Tibial artery (tissue), 4 donors: ENCODE results near the gene COL8A2.
A peak's percentile ranks its signal among the peaks of the same experiment; 100 is the strongest.

Experiments
- DNase-seq, 2 donors: peaks; one replicate each; pipeline ENCODE4 v3.0.0-alpha.2; 2019
- H3K27ac ChIP-seq, 2 donors: fragments of 200-600 bp; sonication (generic) in 1 of 2; 1 replicate in 1 of 2; 2 replicates in 1 of 2; pipeline ENCODE4 v1.5.1; 2018 to 2019; ENCODE audit warnings: mild to moderate bottlenecking in 1 of 2
- H3K27me3 ChIP-seq, 2 donors: fragments of 200-600 bp; sonication (generic) in 1 of 2; one replicate each; pipeline versions ENCODE4 v1.5.1 to v1.6.0; 2016 to 2019
- H3K36me3 ChIP-seq, 3 donors: fragments of 200-600 bp; sonication (generic) in 2 of 3; one replicate each; pipeline ENCODE4 v1.5.1; 2016 to 2019; ENCODE audit warnings: mild to moderate bottlenecking in 2 of 3
- H3K4me1 ChIP-seq, 4 donors: fragments of 200-600 bp; sonication (generic) in 2 of 4; 1 replicate in 3 of 4; 2 replicates in 1 of 4; pipeline ENCODE4 v1.5.1; 2016 to 2019
- H3K4me3 ChIP-seq, 2 donors: fragments of 200-600 bp; sonication (generic) in 1 of 2; 1 replicate in 1 of 2; 2 replicates in 1 of 2; pipeline ENCODE4 v1.5.1; 2018 to 2019; ENCODE audit warnings: mild to moderate bottlenecking in 2 of 2
- H3K9me3 ChIP-seq, 3 donors: fragments of 200-600 bp; sonication (generic) in 1 of 3; one replicate each; pipeline ENCODE4 v1.5.1; 2016 to 2019
- intact Hi-C: fragments of 100-400 bp; cut with DNase I; formaldehyde crosslinking; loops from one replicate; pipeline ENCODE4 v1.15.0; 2023; ENCODE audit warnings: low total_unique reads
- TF ChIP-seq, protein P1 (sequence below), 2 experiments: fragments of 200-600 bp in 1 of 2; fragments of 450-650 bp in 1 of 2; IDR thresholded peaks; one replicate each; pipeline ENCODE4 v1.5.1; 2017 to 2019; ENCODE audit warnings: antibody characterized with exemption in 2 of 2, mild to moderate bottlenecking in 1 of 2, moderate library complexity in 1 of 2

The COL8A2 gene

DNA sequence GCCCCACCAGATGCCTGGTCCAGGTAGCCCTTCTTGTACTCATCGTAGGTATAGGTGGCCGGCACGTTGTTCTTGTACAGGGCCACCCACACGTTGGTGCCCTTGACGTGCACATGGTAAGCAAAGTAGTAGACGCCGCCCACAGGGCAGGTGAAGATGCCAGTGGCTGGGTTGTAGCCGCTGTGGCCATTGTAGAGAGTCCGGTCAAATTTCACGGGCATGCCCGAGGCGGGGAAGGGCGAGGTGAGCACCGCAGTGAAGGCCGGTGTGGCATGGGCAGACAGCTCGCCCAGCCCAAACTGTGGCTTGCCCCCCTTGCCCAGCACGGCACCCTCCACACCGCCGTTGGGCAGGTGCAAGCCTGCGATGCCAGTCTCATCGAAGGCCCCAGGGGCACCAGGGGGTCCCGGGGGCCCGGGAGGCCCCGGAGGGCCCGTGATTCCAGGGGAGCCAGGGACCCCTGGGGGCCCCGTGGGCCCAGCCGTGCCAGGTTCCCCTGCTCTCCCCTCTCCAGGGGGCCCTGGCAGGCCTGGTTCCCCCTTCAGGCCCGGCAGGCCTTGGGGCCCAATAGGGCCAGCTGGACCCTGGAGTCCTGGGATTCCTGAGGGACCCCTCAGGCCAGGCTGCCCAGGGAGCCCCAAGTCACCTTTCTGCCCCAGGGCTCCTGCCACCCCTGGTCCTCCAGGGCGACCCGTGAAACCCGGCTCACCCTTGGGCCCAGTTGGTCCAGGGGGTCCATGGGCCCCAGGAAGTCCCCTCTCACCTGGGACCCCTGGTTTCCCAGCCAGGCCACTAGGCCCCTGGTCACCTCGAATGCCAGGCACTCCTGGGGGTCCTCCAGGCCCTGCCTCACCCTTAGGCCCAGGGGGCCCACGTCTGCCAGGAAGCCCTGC is 27.1 kb downstream of the COL8A2 start:
- Histone ChIP-seq H3K27me3 (no peaks in the 10 kb centered on the region), H3K4me3 (no peak overlapping the region), H3K9me3 (no peaks in the 10 kb centered on the region), H3K36me3 (peaks cover 15 to 55% (median 21%) of the 10 kb centered on the region in 3 donors), H3K4me1 (peaks cover 0 to 33% (median 15%) of the 10 kb centered on the region in 4 donors), H3K27ac (peak overlapping the region in 1 of 2 donors; percentile 65)
- intact Hi-C loops = loop anchor here (5.0 kb wide), 2 partner anchors 94 to 189 kb away; no protein-coding TSS in a partner anchor
- DNase-seq = no peak
- TF ChIP-seq, protein P1, sequence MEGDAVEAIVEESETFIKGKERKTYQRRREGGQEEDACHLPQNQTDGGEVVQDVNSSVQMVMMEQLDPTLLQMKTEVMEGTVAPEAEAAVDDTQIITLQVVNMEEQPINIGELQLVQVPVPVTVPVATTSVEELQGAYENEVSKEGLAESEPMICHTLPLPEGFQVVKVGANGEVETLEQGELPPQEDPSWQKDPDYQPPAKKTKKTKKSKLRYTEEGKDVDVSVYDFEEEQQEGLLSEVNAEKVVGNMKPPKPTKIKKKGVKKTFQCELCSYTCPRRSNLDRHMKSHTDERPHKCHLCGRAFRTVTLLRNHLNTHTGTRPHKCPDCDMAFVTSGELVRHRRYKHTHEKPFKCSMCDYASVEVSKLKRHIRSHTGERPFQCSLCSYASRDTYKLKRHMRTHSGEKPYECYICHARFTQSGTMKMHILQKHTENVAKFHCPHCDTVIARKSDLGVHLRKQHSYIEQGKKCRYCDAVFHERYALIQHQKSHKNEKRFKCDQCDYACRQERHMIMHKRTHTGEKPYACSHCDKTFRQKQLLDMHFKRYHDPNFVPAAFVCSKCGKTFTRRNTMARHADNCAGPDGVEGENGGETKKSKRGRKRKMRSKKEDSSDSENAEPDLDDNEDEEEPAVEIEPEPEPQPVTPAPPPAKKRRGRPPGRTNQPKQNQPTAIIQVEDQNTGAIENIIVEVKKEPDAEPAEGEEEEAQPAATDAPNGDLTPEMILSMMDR (IDR thresholded peaks at IDR 0.05) = no peak

DNA sequence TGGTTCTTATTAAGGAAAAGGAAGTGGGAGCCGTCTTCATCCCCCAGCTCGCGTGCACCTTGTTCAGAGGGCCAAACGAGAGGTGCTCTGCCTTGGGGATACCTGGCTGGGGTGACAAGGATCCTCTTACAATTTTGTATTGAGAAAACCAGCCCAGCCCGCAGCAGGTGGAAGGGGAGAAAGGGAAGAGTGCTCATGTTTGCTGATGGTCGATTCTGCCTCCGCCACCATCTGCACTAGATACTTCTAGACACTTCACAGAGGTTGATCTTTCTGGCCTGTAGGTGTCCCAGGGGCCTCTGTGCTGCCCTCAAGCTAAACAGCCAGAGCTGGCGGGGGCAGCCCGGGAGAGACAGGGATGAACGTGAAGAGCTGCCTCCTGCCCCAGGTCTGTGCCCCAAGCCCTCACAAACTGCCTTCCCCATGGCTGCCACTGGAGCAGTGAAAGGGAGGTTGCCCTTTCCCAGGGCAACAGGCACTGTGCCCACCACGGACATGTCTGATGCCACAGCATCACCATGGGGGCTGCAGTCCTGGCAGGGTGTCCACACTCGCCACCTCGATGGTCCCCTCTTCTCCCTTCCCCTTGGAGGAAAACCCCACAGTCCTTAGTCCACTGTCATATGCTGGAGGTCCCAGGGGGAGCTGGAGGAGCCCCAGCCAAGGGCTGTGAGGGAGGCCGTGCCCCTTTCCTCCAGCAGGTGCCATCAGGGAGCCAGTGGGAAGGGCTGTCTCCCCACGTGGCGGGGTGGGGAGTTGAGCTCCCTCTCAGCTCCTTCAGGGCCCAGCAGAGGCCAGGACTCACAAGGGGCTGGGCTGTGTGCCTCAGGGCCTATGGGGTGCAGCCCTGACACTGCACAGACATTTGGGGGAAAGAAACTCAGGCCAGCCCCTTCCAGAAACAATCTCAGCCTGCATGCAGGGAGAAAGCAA is 28.3 kb downstream of the COL8A2 start:
- Histone ChIP-seq H3K4me3 (no peak overlapping the region), H3K36me3 (peaks cover 27 to 67% (median 33%) of the 10 kb centered on the region in 3 donors), H3K27me3 (no peaks in the 10 kb centered on the region), H3K27ac (peak overlapping the region in 1 of 2 donors; percentile 24), H3K4me1 (peaks cover 0 to 34% (median 17%) of the 10 kb centered on the region in 4 donors), H3K9me3 (no peaks in the 10 kb centered on the region)
- intact Hi-C loops = loop anchor here (5.0 kb wide), 2 partner anchors 96 to 191 kb away; no protein-coding TSS in a partner anchor
- no peak for DNase-seq
- TF ChIP-seq, protein P1 (IDR thresholded peaks at IDR 0.05) = peak in 1 of 2 experiments; percentile 5

DNA sequence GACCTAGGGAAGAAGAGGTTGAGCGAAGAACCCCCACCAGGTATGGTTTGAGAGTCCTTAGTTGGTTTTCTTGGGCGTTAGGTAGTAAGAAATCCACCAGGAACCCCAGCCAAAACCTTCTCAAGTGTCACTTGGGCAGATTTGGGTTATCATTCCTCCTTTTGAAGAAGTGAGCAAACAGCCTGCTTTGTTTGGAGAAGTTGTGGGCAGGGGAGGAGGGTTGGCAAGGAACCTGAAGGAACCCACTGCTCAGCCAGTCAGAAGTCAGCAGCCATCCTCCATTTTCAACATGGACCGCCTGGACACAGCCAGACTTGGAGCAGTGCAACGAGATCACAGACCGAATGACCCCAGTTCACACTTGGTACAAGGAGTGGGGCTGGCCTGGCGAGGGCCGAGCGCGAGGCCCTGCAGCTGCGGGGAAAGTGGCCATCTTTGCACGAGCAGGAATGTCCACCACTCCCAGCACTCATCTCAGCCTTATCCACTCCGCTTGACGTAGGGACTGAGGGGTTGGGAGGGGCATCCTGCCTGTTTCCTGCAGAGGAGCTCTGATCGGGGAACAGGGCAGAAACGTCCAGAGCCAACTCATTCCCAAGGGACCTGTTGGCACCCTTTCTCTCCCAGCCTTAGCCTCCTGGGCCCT is 29.1 kb downstream of the COL8A2 start:
- H3K4me3 ChIP-seq = no peak overlapping the region

DNA sequence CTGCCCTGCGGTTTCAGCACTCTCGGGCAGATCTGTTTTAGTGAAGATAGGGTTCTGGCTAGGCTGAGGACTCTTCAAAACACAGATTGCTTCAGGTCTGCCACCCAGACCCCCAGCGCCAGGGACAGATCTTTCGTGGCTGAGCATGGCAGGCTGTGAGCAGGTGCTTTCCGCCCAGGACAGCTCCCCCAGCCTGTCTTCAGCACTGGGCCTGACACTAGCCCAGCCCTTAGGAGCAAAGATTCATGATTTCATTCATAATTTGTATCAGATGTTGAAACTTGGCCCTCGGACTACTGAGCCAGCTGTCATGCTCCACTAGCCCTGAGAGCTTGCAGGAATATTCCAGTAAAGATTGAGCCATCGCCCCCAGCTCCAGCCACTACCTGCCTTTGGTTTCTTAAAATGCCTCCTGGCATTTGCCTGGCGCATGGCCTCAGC is 30.4 kb downstream of the COL8A2 start:
- peak in 1 of 2 donors; percentile 41 for DNase-seq
- H3K36me3 ChIP-seq = peaks cover 31 to 82% (median 42%) of the 10 kb centered on the region in 3 donors
- no peak overlapping the region for H3K4me3 ChIP-seq
- H3K27me3 ChIP-seq = no peaks in the 10 kb centered on the region
- peak overlapping the region in 1 of 2 donors; percentile 8 for H3K27ac ChIP-seq
- no peaks in the 10 kb centered on the region for H3K9me3 ChIP-seq
- intact Hi-C loops = loop anchor here (5.0 kb wide), 2 partner anchors 98 to 193 kb away; no protein-coding TSS in a partner anchor
- TF ChIP-seq, protein P1 (IDR thresholded peaks at IDR 0.05) = no peak
- peaks cover 0 to 39% (median 24%) of the 10 kb centered on the region in 4 donors for H3K4me1 ChIP-seq

More for the DNA sequence above, 29.1 kb downstream of the COL8A2 start:
- H3K4me1 ChIP-seq = peaks cover 0 to 39% (median 23%) of the 10 kb centered on the region in 4 donors
- peak overlapping the region in 1 of 2 donors; percentile 24 for H3K27ac ChIP-seq
- H3K36me3 ChIP-seq = peaks cover 31 to 75% (median 42%) of the 10 kb centered on the region in 3 donors
- H3K27me3 ChIP-seq = no peaks in the 10 kb centered on the region
- intact Hi-C loops = loop anchor here (5.0 kb wide), 2 partner anchors 96 to 191 kb away; no protein-coding TSS in a partner anchor
- DNase-seq = peak in 1 of 2 donors; percentile 57
- TF ChIP-seq, protein P1 (IDR thresholded peaks at IDR 0.05) = no peak
- H3K9me3 ChIP-seq = no peaks in the 10 kb centered on the region
